K562 (cell line): ENCODE data around the gene OR10R2. TPM values are rescaled to one million over a fixed set of nuclear protein-coding genes. Genes with fewer than 3 reads are reported as not detected.

ENCODE experiments used
- ATAC-seq: fragments of 200-7000 bp; cut with Tn5 transposase; 3 replicates; pipeline ENCODE4 v1.9.1; 2020; ENCODE audit warnings: moderate library complexity
- Bru-seq: library from RNA; stranded (reverse); fragments of 400-500 nt; gene quantifications from one replicate; lab custom pipeline; 2021; lab: Mats Ljungman, UMichigan
- BruChase-seq, 2 experiments: library from RNA; stranded (reverse); fragments of 400-500 nt; gene quantifications; one replicate each; lab custom pipeline; 2021; lab: Mats Ljungman, UMichigan
- BruUV-seq: library from RNA; stranded (reverse); fragments of 400-500 nt; replicated peaks from 2 replicates; lab custom pipeline; 2021; lab: Mats Ljungman, UMichigan
- CTCF ChIA-PET: fragments of 300-600 bp; formaldehyde crosslinking; extraction: SDS; loops from one replicate; lab custom pipeline; 2021; ENCODE audit warnings: low intra/inter-chr PET ratio; lab: Yijun Ruan, JAX
- POLR2A ChIA-PET: fragments of 300-600, 350-650 bp; sonication (Branson Sonifier 250); formaldehyde crosslinking; extraction: SDS; loops from one replicate; lab custom pipeline; 2021; ENCODE audit warnings: antibody characterized with exemption, inconsistent platforms; lab: Yijun Ruan, JAX
- DNase-seq, 4 experiments: peaks; one replicate each; pipeline versions ENCODE4 v3.0.0 to v3.0.0-alpha.2; 2011 to 2018; ENCODE audit warnings: low spot score in 3 of 4, mixed read lengths in 3 of 4; ENCODE audit errors: extremely low read depth in 1 of 4
- FAIRE-seq: peaks from 2 replicates; lab custom pipeline; 2011; peaks lifted over from hg19 to GRCh38; lab: Jason Lieb, UNC
- H2AFZ ChIP-seq: 2 replicates; pipeline ENCODE4 v1.6.0; 2011; ENCODE audit warnings: low read depth, low read length, control low read depth, inconsistent platforms
- H3K27ac ChIP-seq: fragments of 200-600 bp; 3 replicates; pipeline ENCODE4 v1.8.0; 2011; ENCODE audit warnings: low read depth, mild to moderate bottlenecking, control low read depth, inconsistent platforms, low read length, moderate library complexity, mixed read lengths; ENCODE audit errors: extremely low read depth
- H3K27me3 ChIP-seq, 2 experiments: fragments of 300-600 bp in 1 of 2; 2 replicates in 1 of 2; 3 replicates in 1 of 2; pipeline versions ENCODE4 v1.6.0 to v1.8.0; 2011; ENCODE audit warnings: inconsistent platforms in 2 of 2, low read length in 2 of 2, mild to moderate bottlenecking in 1 of 2, mixed read lengths in 1 of 2, moderate library complexity in 1 of 2; ENCODE audit not compliant: control insufficient read depth in 2 of 2, insufficient read depth in 2 of 2
- H3K36me3 ChIP-seq: fragments of 300-600 bp; 3 replicates; pipeline ENCODE4 v1.8.0; 2011; ENCODE audit warnings: mild to moderate bottlenecking, low read length, inconsistent platforms; ENCODE audit not compliant: control insufficient read depth, insufficient read depth
- H3K4me1 ChIP-seq, 2 experiments: fragments of 200-600 bp in 1 of 2; replicated peaks in 1 of 2; 2 replicates in 1 of 2; 3 replicates in 1 of 2; pipeline versions ENCODE4 v1.5.1 to v1.8.0; 2011; ENCODE audit warnings: inconsistent platforms in 2 of 2, low read length in 2 of 2, mild to moderate bottlenecking in 1 of 2, mixed read lengths in 1 of 2, moderate library complexity in 1 of 2; ENCODE audit not compliant: control insufficient read depth in 2 of 2, insufficient read depth in 2 of 2
- H3K4me2 ChIP-seq: 2 replicates; pipeline ENCODE4 v1.6.1; 2011; ENCODE audit warnings: low read length, control low read depth, inconsistent platforms, mixed read lengths; ENCODE audit not compliant: insufficient read depth
- H3K4me3 ChIP-seq: fragments of 200-600 bp; sonication (generic), shearing (Covaris generic); 2 replicates; pipeline ENCODE4 v1.5.1; 2016; ENCODE audit warnings: control low read depth, inconsistent platforms
- H3K79me2 ChIP-seq: fragments of 200-600 bp; 3 replicates; pipeline ENCODE4 v1.8.0; 2011; ENCODE audit warnings: low read length, inconsistent platforms; ENCODE audit not compliant: control insufficient read depth, insufficient read depth
- H3K9ac ChIP-seq, 2 experiments: 2 replicates each; pipeline versions ENCODE4 v1.6.0 to v1.6.1; 2011; ENCODE audit warnings: low read depth in 2 of 2, low read length in 2 of 2, control low read depth in 1 of 2, inconsistent platforms in 1 of 2, mild to moderate bottlenecking in 1 of 2, mixed read lengths in 1 of 2; ENCODE audit not compliant: insufficient read depth in 1 of 2
- H3K9me1 ChIP-seq: one replicate; pipeline ENCODE4 v1.6.0; 2011; ENCODE audit warnings: inconsistent platforms, mild to moderate bottlenecking, low read length, moderate library complexity; ENCODE audit not compliant: control insufficient read depth, insufficient read depth
- H3K9me3 ChIP-seq: replicated peaks from 2 replicates; pipeline ENCODE4 v1.5.1; 2011; ENCODE audit warnings: low read depth, low read length, inconsistent platforms; ENCODE audit not compliant: control insufficient read depth, insufficient read depth
- H4K20me1 ChIP-seq: replicated peaks from 2 replicates; pipeline ENCODE4 v1.6.1; 2011; ENCODE audit warnings: low read length, inconsistent platforms, mixed read lengths; ENCODE audit not compliant: control insufficient read depth, insufficient read depth
- ETV1 ChIP-seq: fragments of 450-650 bp; conservative IDR thresholded peaks from 2 replicates; pipeline ENCODE4 v1.6.1; 2016; ENCODE audit warnings: missing genetic modification characterization, control low read depth, low read depth, missing compliant biosample characterization
- GTF2A2 ChIP-seq: IDR thresholded peaks from 2 replicates; pipeline ENCODE4 v1.6.1; 2016; ENCODE audit warnings: mild to moderate bottlenecking, missing genetic modification characterization, missing compliant biosample characterization
- in situ Hi-C: fragments of 300-500 bp; cut with MboI; formaldehyde crosslinking; loops from 4 replicates; pipeline ENCODE4 v1.15.0; 2018; ENCODE audit warnings: inconsistent platforms, mixed read lengths
- intact Hi-C: fragments of 100-400 bp; cut with micrococcal nuclease; formaldehyde crosslinking; loops from 2 replicates; pipeline ENCODE4 v1.14.2; 2022
- long read RNA-seq, 3 experiments: library from polyadenylated mRNA in 2 of 3; library from RNA in 1 of 3; unstranded in 2 of 3; stranded (forward) in 1 of 3; transcript quantifications; one replicate each; pipeline ENCODE4 v2.0.0, GENCODE V29; 2019 to 2022
- polyA minus RNA-seq, 3 experiments: library from RNA; depleted of rRNA, polyadenylated mRNA; stranded (reverse); fragments of >200 nt; gene quantifications; 2 replicates each; pipeline ENCODE4 v1.2.3, GENCODE V29; 2011
- polyA plus RNA-seq, 8 experiments: library from polyadenylated mRNA; depleted of rRNA in 4 of 8; stranded (reverse) in 5 of 8; unstranded in 3 of 8; fragments of >200 nt; fragmentation: Nextera tagmentation in 2 of 8; fragmentation: Illumina TruSeq in 1 of 8; extraction: Ambion mirVana in 2 of 8; extraction: Trizol in 1 of 8; gene quantifications; 2 replicates each; pipeline versions ENCODE4 v1.2.1 to v1.2.3, GENCODE V29; 2011 to 2014; ENCODE audit warnings: inconsistent platforms in 1 of 8, missing spikeins in 1 of 8
- total RNA-seq, 7 experiments: library from RNA; depleted of rRNA in 6 of 7; stranded (reverse); fragments of >200 nt in 6 of 7; fragmentation: Illumina TruSeq in 2 of 7; extraction: Trizol in 2 of 7; gene quantifications; 2 replicates each; pipeline versions ENCODE4 v1.2.1 to v1.2.3, GENCODE V29; 2011 to 2021; ENCODE audit warnings: low replicate concordance in 1 of 7

Gene OR10R2, protein sequence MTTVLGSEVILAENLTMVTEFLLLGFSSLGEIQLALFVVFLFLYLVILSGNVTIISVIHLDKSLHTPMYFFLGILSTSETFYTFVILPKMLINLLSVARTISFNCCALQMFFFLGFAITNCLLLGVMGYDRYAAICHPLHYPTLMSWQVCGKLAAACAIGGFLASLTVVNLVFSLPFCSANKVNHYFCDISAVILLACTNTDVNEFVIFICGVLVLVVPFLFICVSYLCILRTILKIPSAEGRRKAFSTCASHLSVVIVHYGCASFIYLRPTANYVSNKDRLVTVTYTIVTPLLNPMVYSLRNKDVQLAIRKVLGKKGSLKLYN
- total RNA-seq (2011; cell fraction: chromatin; rRNA removed; ENCODE audit: low replicate concordance), result not detected in 2 replicates
- not detected in 2 replicates for total RNA-seq (2011; cell fraction: nucleolus; rRNA removed)
- total RNA-seq (2011; cell fraction: nucleoplasm; rRNA removed), result not detected in 2 replicates
- total RNA-seq (2014; rRNA removed), result not detected in 2 replicates
- not detected in 2 replicates for total RNA-seq (2014; rRNA removed; fragmentation: Illumina TruSeq; extraction: Trizol)
- total RNA-seq (2015; rRNA removed; fragmentation: Illumina TruSeq; extraction: Trizol), result not detected in 2 replicates
- not detected in 2 replicates for total RNA-seq (2021)
- not detected in 2 replicates for polyA plus RNA-seq (2011; rRNA removed)
- not detected in 2 replicates for polyA plus RNA-seq (2011; cell fraction: cytosol; rRNA removed)
- polyA plus RNA-seq (2011; cell fraction: nucleus; rRNA removed), result not detected in 2 replicates
- polyA plus RNA-seq (2012), result not detected in 2 replicates
- polyA plus RNA-seq (2014; fragmentation: Illumina TruSeq; extraction: Trizol), result not detected in 2 replicates
- not detected for polyA plus RNA-seq (2014; fragmentation: Nextera tagmentation; extraction: Ambion mirVana)
- polyA plus RNA-seq (2014; rRNA removed), result not detected in 2 replicates
- polyA minus RNA-seq (2011; rRNA and poly(A)+ RNA removed), result not detected in 2 replicates
- not detected in 2 replicates for polyA minus RNA-seq (2011; cell fraction: cytosol; rRNA and poly(A)+ RNA removed)
- polyA minus RNA-seq (2011; cell fraction: nucleus; rRNA and poly(A)+ RNA removed), result not detected in 2 replicates
- Bru-seq, nascent RNA, result not detected
- not detected for BruChase-seq, experiment 1, labeled RNA remaining after a 2-hour chase
- not detected for BruChase-seq, experiment 2, labeled RNA remaining after a 6-hour chase
- long read RNA-seq, experiment 1, result 0 reads
- long read RNA-seq, experiment 2, result 0 reads
- long read RNA-seq, experiment 3, result 0 reads

- Histone ChIP-seq H3K9me3 (no peaks in the 10 kb centered on the region), H3K27me3 (no peaks in the 10 kb centered on the region), H3K36me3 (no peaks in the 10 kb centered on the region), H3K4me1 (no peaks in the 10 kb centered on the region), H3K9me1 (no peaks in the 10 kb centered on the region), H3K4me3 (no peak within 1 kb of the TSS), H3K4me2 (no peak within 1 kb of the TSS), H3K79me2 (no peaks in the 10 kb centered on the region), H3K9ac (no peak within 1 kb of the TSS), H3K27ac (no peak within 1 kb of the TSS), H4K20me1 (no peaks in the 10 kb centered on the region), H2AFZ (no peak within 1 kb of the TSS)
- CTCF ChIA-PET, result no interaction called here
- POLR2A ChIA-PET, result no interaction called here
- intact Hi-C loops (no loop called here), in situ Hi-C loops (no loop called here)
- no peak for ATAC-seq
- BruUV-seq, result no TSS peak
- DNase-seq, result no peak
- FAIRE-seq, result no peak
- no peak for TF ChIP-seq GTF2A2 (tag)
- no peak for TF ChIP-seq ETV1 (tag)
Observed at GRCh38 chr1:158471920-158472319, at the start of gene OR10R2. OR10R2 (plus strand) TSS chr1:158472220; CDS start chr1:158472326, 106 bp downstream.
